ENCODE data around the gene UST.

- TF ChIP-seq, protein P1, sequence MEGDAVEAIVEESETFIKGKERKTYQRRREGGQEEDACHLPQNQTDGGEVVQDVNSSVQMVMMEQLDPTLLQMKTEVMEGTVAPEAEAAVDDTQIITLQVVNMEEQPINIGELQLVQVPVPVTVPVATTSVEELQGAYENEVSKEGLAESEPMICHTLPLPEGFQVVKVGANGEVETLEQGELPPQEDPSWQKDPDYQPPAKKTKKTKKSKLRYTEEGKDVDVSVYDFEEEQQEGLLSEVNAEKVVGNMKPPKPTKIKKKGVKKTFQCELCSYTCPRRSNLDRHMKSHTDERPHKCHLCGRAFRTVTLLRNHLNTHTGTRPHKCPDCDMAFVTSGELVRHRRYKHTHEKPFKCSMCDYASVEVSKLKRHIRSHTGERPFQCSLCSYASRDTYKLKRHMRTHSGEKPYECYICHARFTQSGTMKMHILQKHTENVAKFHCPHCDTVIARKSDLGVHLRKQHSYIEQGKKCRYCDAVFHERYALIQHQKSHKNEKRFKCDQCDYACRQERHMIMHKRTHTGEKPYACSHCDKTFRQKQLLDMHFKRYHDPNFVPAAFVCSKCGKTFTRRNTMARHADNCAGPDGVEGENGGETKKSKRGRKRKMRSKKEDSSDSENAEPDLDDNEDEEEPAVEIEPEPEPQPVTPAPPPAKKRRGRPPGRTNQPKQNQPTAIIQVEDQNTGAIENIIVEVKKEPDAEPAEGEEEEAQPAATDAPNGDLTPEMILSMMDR (IDR thresholded peaks at IDR 0.05), result no peak
- no peak for TF ChIP-seq POLR2A (IDR thresholded peaks at IDR 0.05)
Measured at GRCh38 chr6:148885136-148885865, 138.5 kb downstream of the UST start.
